ENCODE measurements around the gene MINDY2. TPM values are rescaled to one million over a fixed set of nuclear protein-coding genes. Genes with fewer than 3 reads are reported as not detected.
"Not testable (repeated sequence)": the region's sequence is repeated elsewhere in the genome, so short reads cannot be mapped to it uniquely, and the experiment has no call there.

MINDY2 gene
- total RNA-seq, 1 experiment from 2014 or later = 25.5 TPM

GRCh38 chr15:58852347-58852746 lies 81.2 kb downstream of the MINDY2 start:
- POLR2A ChIA-PET = interaction anchor here (0.7 kb wide), 1 partner anchor 662 kb away, joined by 5 read pairs; no protein-coding TSS in a partner anchor
- Mint-ChIP-seq H3K36me3 (ENCODE audit: insufficient read depth, unreplicated experiment) (peaks cover 36% of the 10 kb centered on the region), H3K27ac (ENCODE audit: unreplicated experiment) (no peak overlapping the region), H3K4me1 (ENCODE audit: low read depth, unreplicated experiment) (no peaks in the 10 kb centered on the region), H3K9me3 (ENCODE audit: unreplicated experiment) (no peaks in the 10 kb centered on the region), H3K27me3 (ENCODE audit: insufficient read depth, unreplicated experiment) (no peaks in the 10 kb centered on the region), H3K4me3 (ENCODE audit: unreplicated experiment) (no peak overlapping the region)
- intact Hi-C loops (cut with micrococcal nuclease; ENCODE audit: unreplicated experiment) = no loop called here
- Histone ChIP-seq H3K4me1 (no peaks in the 10 kb centered on the region), H3K27me3 (replicated peaks; ENCODE audit: control insufficient read depth, insufficient read depth, low read length) (no peaks in the 10 kb centered on the region), H3K4me3 (ENCODE audit: low read depth, low read length) (no peak overlapping the region), H3K9me3 (no peaks in the 10 kb centered on the region), H3K36me3 (ENCODE audit: control insufficient read depth, insufficient read depth, low read length) (peaks cover 1% of the 10 kb centered on the region; the same call in 1 of the 2 replicates)
- CTCF ChIA-PET = no interaction called here
- no peak for TF ChIP-seq CTCF (IDR thresholded peaks at IDR 0.05; ENCODE audit: insufficient read depth in 1 of 2, low read depth in 1 of 2, low read length in 1 of 2, severe bottlenecking in 1 of 2, unreplicated experiment in 1 of 2)
- no TSS peak for BruUV-seq (replicated peaks)
- DNase-seq = peak in 1 of 2 experiments; percentile 14

- Mint-ChIP-seq H3K27ac (ENCODE audit: unreplicated experiment) (no peak overlapping the region), H3K27me3 (ENCODE audit: insufficient read depth, unreplicated experiment) (no peaks in the 10 kb centered on the region), H3K9me3 (ENCODE audit: unreplicated experiment) (no peaks in the 10 kb centered on the region), H3K4me3 (ENCODE audit: unreplicated experiment) (no peak overlapping the region), H3K4me1 (ENCODE audit: low read depth, unreplicated experiment) (no peaks in the 10 kb centered on the region), H3K36me3 (ENCODE audit: insufficient read depth, unreplicated experiment) (peaks cover 26% of the 10 kb centered on the region)
- Histone ChIP-seq H3K27me3 (replicated peaks; ENCODE audit: control insufficient read depth, insufficient read depth, low read length) (no peaks in the 10 kb centered on the region), H3K36me3 (ENCODE audit: control insufficient read depth, insufficient read depth, low read length) (peaks cover 1% of the 10 kb centered on the region; the same call in 1 of the 2 replicates), H3K4me3 (ENCODE audit: low read depth, low read length) (no peak overlapping the region), H3K4me1 (no peaks in the 10 kb centered on the region), H3K9me3 (no peaks in the 10 kb centered on the region)
- BruUV-seq (replicated peaks) = no TSS peak
- TF ChIP-seq CTCF (IDR thresholded peaks at IDR 0.05; ENCODE audit: insufficient read depth in 1 of 2, low read depth in 1 of 2, low read length in 1 of 2, severe bottlenecking in 1 of 2, unreplicated experiment in 1 of 2) = no peak
- ChIA-PET CTCF (interaction anchor here (1.0 kb wide), 1 partner anchor 15 kb away, joined by 3 read pairs; no protein-coding TSS in a partner anchor), POLR2A (no interaction called here)
- intact Hi-C loops (cut with micrococcal nuclease; ENCODE audit: unreplicated experiment) = no loop called here
- DNase-seq = no peak
These were observed 83.5 kb downstream of the MINDY2 start for GRCh38 chr15:58854593-58854992.

GRCh38 chr15:58856086-58856485 lies 85.0 kb downstream of the MINDY2 start:
- H3K27me3 ChIP-seq (replicated peaks; ENCODE audit: control insufficient read depth, insufficient read depth, low read length) = no peaks in the 10 kb centered on the region
- H3K4me1 Mint-ChIP-seq (ENCODE audit: low read depth, unreplicated experiment) = no peaks in the 10 kb centered on the region
- H3K4me3 Mint-ChIP-seq (ENCODE audit: unreplicated experiment) = no peak overlapping the region
- H3K36me3 ChIP-seq (ENCODE audit: control insufficient read depth, insufficient read depth, low read length) = no peaks in the 10 kb centered on the region
- intact Hi-C loops (cut with micrococcal nuclease; ENCODE audit: unreplicated experiment) = no loop called here
- no peak for DNase-seq
- ChIA-PET CTCF (interaction anchor here (0.7 kb wide), 1 partner anchor 85 kb away, joined by 3 read pairs; the partner anchor contains the start of gene MINDY2), POLR2A (no interaction called here)
- H3K9me3 ChIP-seq = no peaks in the 10 kb centered on the region
- no peak for TF ChIP-seq CTCF (IDR thresholded peaks at IDR 0.05; ENCODE audit: insufficient read depth in 1 of 2, low read depth in 1 of 2, low read length in 1 of 2, severe bottlenecking in 1 of 2, unreplicated experiment in 1 of 2)
- no peaks in the 10 kb centered on the region for H3K9me3 Mint-ChIP-seq (ENCODE audit: unreplicated experiment)
- peaks cover 20% of the 10 kb centered on the region for H3K36me3 Mint-ChIP-seq (ENCODE audit: insufficient read depth, unreplicated experiment)
- H3K4me3 ChIP-seq (ENCODE audit: low read depth, low read length) = no peak overlapping the region
- no peaks in the 10 kb centered on the region for H3K27me3 Mint-ChIP-seq (ENCODE audit: insufficient read depth, unreplicated experiment)
- BruUV-seq (replicated peaks) = no TSS peak
- no peaks in the 10 kb centered on the region for H3K4me1 ChIP-seq
- H3K27ac Mint-ChIP-seq (ENCODE audit: unreplicated experiment) = no peak overlapping the region

GRCh38 chr15:58856621-58857020 lies 85.5 kb downstream of the MINDY2 start:
- H3K4me3 Mint-ChIP-seq (ENCODE audit: unreplicated experiment); H3K9me3 Mint-ChIP-seq (ENCODE audit: unreplicated experiment); POLR2A ChIA-PET; H3K4me3 ChIP-seq (ENCODE audit: low read depth, low read length); H3K9me3 ChIP-seq; H3K4me1 Mint-ChIP-seq (ENCODE audit: low read depth, unreplicated experiment); CTCF ChIA-PET; BruUV-seq (replicated peaks); intact Hi-C loops (cut with micrococcal nuclease; ENCODE audit: unreplicated experiment); H3K36me3 ChIP-seq (ENCODE audit: control insufficient read depth, insufficient read depth, low read length); H3K27me3 ChIP-seq (replicated peaks; ENCODE audit: control insufficient read depth, insufficient read depth, low read length); H3K4me1 ChIP-seq; H3K27me3 Mint-ChIP-seq (ENCODE audit: insufficient read depth, unreplicated experiment); DNase-seq; H3K27ac Mint-ChIP-seq (ENCODE audit: unreplicated experiment): not testable (repeated sequence)
- H3K36me3 Mint-ChIP-seq (ENCODE audit: insufficient read depth, unreplicated experiment) = peaks cover 19% of the 10 kb centered on the region

All from Caco-2 (cell line).